Astrocyte (in vitro differentiated cells and primary cell): Measurements from ENCODE around the gene COMMD10. TPM values are rescaled to one million over a fixed set of nuclear protein-coding genes. Genes with fewer than 3 reads are reported as not detected.

Experiments
- DNase-seq: peaks from one replicate; pipeline ENCODE4 v3.0.0-alpha.2; 2010; ENCODE audit warnings: low read depth
- FAIRE-seq: peaks from 2 replicates; lab custom pipeline; 2011; peaks lifted over from hg19 to GRCh38; lab: Jason Lieb, UNC
- H2AFZ ChIP-seq: 2 replicates; pipeline ENCODE4 v1.6.0; 2012; ENCODE audit warnings: low read depth, low read length, inconsistent platforms
- H3K27ac ChIP-seq: 2 replicates; pipeline ENCODE4 v1.5.1; 2011; ENCODE audit warnings: low read depth, low read length, inconsistent platforms
- H3K27me3 ChIP-seq: 2 replicates; pipeline ENCODE4 v1.6.0; 2011; ENCODE audit warnings: low read length, inconsistent platforms; ENCODE audit not compliant: insufficient read depth
- H3K36me3 ChIP-seq: 2 replicates; pipeline ENCODE4 v1.5.1; 2011; ENCODE audit warnings: low read length, inconsistent platforms; ENCODE audit not compliant: insufficient read depth
- H3K4me1 ChIP-seq: 2 replicates; pipeline ENCODE4 v1.5.1; 2011; ENCODE audit warnings: low read length, inconsistent platforms; ENCODE audit not compliant: insufficient read depth
- H3K4me2 ChIP-seq: 2 replicates; pipeline ENCODE4 v1.6.0; 2012; ENCODE audit warnings: low read length, inconsistent platforms
- H3K4me3 ChIP-seq: 2 replicates; pipeline ENCODE4 v1.5.1; 2011; ENCODE audit warnings: low read depth, mild to moderate bottlenecking, low read length, inconsistent platforms; ENCODE audit not compliant: insufficient read depth
- H3K79me2 ChIP-seq: 2 replicates; pipeline ENCODE4 v1.6.0; 2012; ENCODE audit warnings: mild to moderate bottlenecking, low read length, inconsistent platforms; ENCODE audit not compliant: insufficient read depth
- H3K9ac ChIP-seq: 2 replicates; pipeline ENCODE4 v1.6.0; 2012; ENCODE audit warnings: mild to moderate bottlenecking, low read length, inconsistent platforms
- H3K9me3 ChIP-seq: 2 replicates; pipeline ENCODE4 v1.5.1; 2012; ENCODE audit warnings: low read depth, mild to moderate bottlenecking, low read length, inconsistent platforms; ENCODE audit not compliant: insufficient read depth
- H4K20me1 ChIP-seq: 2 replicates; pipeline ENCODE4 v1.6.0; 2012; ENCODE audit warnings: low read length, inconsistent platforms; ENCODE audit not compliant: insufficient read depth
- H3K27ac Mint-ChIP-seq: one replicate; pipeline ENCODE4 v1.8.0; 2021; ENCODE audit warnings: mild to moderate bottlenecking, mixed read lengths; ENCODE audit not compliant: unreplicated experiment
- H3K27me3 Mint-ChIP-seq: one replicate; pipeline ENCODE4 v1.8.0; 2021; ENCODE audit warnings: low read depth, mixed read lengths; ENCODE audit not compliant: unreplicated experiment
- H3K36me3 Mint-ChIP-seq: one replicate; pipeline ENCODE4 v1.8.0; 2021; ENCODE audit warnings: low read depth, mixed read lengths; ENCODE audit not compliant: unreplicated experiment
- H3K4me1 Mint-ChIP-seq: one replicate; pipeline ENCODE4 v1.8.0; 2021; ENCODE audit warnings: low read depth, mixed read lengths; ENCODE audit not compliant: unreplicated experiment
- H3K4me3 Mint-ChIP-seq: one replicate; pipeline ENCODE4 v1.8.0; 2021; ENCODE audit warnings: mild to moderate bottlenecking, moderate library complexity, mixed read lengths; ENCODE audit not compliant: unreplicated experiment
- H3K9me3 Mint-ChIP-seq: one replicate; pipeline ENCODE4 v1.8.0; 2021; ENCODE audit warnings: mild to moderate bottlenecking, mixed read lengths; ENCODE audit not compliant: unreplicated experiment
- CTCF ChIP-seq: IDR thresholded peaks from 2 replicates; pipeline ENCODE4 v1.5.1; 2011; ENCODE audit warnings: low read depth, mild to moderate bottlenecking, inconsistent platforms, low read length, moderate library complexity; ENCODE audit not compliant: insufficient read depth
- EZH2 ChIP-seq: IDR thresholded peaks from 2 replicates; pipeline ENCODE4 v1.6.1; 2012; ENCODE audit warnings: mild to moderate bottlenecking, low read length, inconsistent platforms; ENCODE audit not compliant: insufficient read depth
- total RNA-seq: library from RNA; stranded (reverse); gene quantifications from 2 replicates; pipeline ENCODE4 v1.2.1, GENCODE V29; 2021

Gene COMMD10
- total RNA-seq, 1 donor from 2014 or later, result 18.1 TPM

DNA sequence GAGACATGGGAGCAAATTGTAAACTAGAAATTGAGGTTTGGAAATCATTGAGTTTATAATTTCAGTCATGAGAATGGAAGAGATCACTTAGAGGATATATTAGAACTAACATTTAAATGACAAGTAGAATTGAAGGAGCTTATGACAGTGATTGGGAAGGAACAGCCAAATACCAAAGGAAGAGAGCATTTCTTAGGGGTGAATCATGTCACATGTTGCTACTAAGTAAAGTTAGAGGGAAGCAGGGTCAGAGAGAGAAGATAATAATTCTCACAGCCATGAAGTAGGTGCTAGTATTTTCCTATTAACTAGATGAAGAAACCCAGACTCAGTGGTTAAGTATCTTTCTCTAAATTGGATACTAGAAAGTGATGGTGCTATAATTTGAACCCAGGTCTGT lies 59.3 kb downstream of the COMMD10 start:
- H3K4me1 Mint-ChIP-seq, result no peaks in the 10 kb centered on the region
- peaks cover 1% of the 10 kb centered on the region for H3K9me3 Mint-ChIP-seq
- Histone ChIP-seq H3K4me1 (no peaks in the 10 kb centered on the region), H3K9ac (no peak overlapping the region), H4K20me1 (no peaks in the 10 kb centered on the region), H3K27ac (no peak overlapping the region), H3K9me3 (no peaks in the 10 kb centered on the region), H3K36me3 (no peaks in the 10 kb centered on the region), H3K27me3 (no peaks in the 10 kb centered on the region), H3K4me2 (no peak overlapping the region), H3K4me3 (no peak overlapping the region), H3K79me2 (no peaks in the 10 kb centered on the region), H2AFZ (no peak overlapping the region)
- FAIRE-seq, result peak; percentile 9
- H3K27me3 Mint-ChIP-seq, result no peaks in the 10 kb centered on the region
- peak; percentile 27 for DNase-seq
- no peak overlapping the region for H3K27ac Mint-ChIP-seq
- no peak overlapping the region for H3K4me3 Mint-ChIP-seq
- TF ChIP-seq CTCF (no peak), EZH2 (no peak)
- no peaks in the 10 kb centered on the region for H3K36me3 Mint-ChIP-seq

- H3K79me2 ChIP-seq, result no peaks in the 10 kb centered on the region
- H3K36me3 Mint-ChIP-seq, result no peaks in the 10 kb centered on the region
Measured at GRCh38 chr5:116144991-116145390, 60.2 kb downstream of the COMMD10 start.

More at GRCh38 chr5:116144991-116145390, 60.2 kb downstream of the COMMD10 start:
- FAIRE-seq (peak; percentile 26), DNase-seq (no peak)
- Histone ChIP-seq H3K9ac (no peak overlapping the region), H2AFZ (no peak overlapping the region), H3K27ac (no peak overlapping the region), H3K9me3 (no peaks in the 10 kb centered on the region), H3K36me3 (no peaks in the 10 kb centered on the region), H3K4me3 (no peak overlapping the region), H3K4me2 (no peak overlapping the region), H4K20me1 (no peaks in the 10 kb centered on the region), H3K27me3 (no peaks in the 10 kb centered on the region), H3K4me1 (no peaks in the 10 kb centered on the region)
- no peak for TF ChIP-seq EZH2
- no peak for TF ChIP-seq CTCF
- Mint-ChIP-seq H3K9me3 (peaks cover 1% of the 10 kb centered on the region), H3K27me3 (no peaks in the 10 kb centered on the region), H3K4me3 (no peak overlapping the region), H3K27ac (no peak overlapping the region), H3K4me1 (no peaks in the 10 kb centered on the region)
